BJ (cell line): ENCODE data around the gene DNM3. TPM values are rescaled to one million over a fixed set of nuclear protein-coding genes. Genes with fewer than 3 reads are reported as not detected.

Experiments
- CTCF ChIA-PET: fragments of 350-600 bp; formaldehyde crosslinking; extraction: SDS; loops from one replicate; lab custom pipeline; 2021; ENCODE audit warnings: antibody characterized with exemption, inconsistent platforms; lab: Yijun Ruan, JAX
- POLR2A ChIA-PET: fragments of 300-600 bp; sonication (Branson Sonifier 250); formaldehyde crosslinking; extraction: SDS; loops from one replicate; lab custom pipeline; 2021; ENCODE audit warnings: antibody characterized with exemption; lab: Charles Lee
- DNase-seq: peaks from one replicate; pipeline ENCODE4 v3.0.0-alpha.2; 2011; ENCODE audit warnings: low read depth
- H3K27me3 ChIP-seq: 2 replicates; pipeline ENCODE4 v1.6.0; 2011; ENCODE audit warnings: low read length; ENCODE audit not compliant: control insufficient read depth, insufficient read depth
- H3K36me3 ChIP-seq: 2 replicates; pipeline ENCODE4 v1.5.1; 2011; ENCODE audit warnings: low read length; ENCODE audit not compliant: control insufficient read depth, insufficient read depth
- H3K4me3 ChIP-seq: 2 replicates; pipeline ENCODE4 v1.5.1; 2011; ENCODE audit warnings: low read depth, mild to moderate bottlenecking, control low read depth, low read length
- polyA plus RNA-seq: library from polyadenylated mRNA; depleted of rRNA; stranded (reverse); fragments of >200 nt; gene quantifications from 2 replicates; pipeline ENCODE4 v1.2.3, GENCODE V29; 2011
- TF ChIP-seq, protein P1 (sequence below): IDR thresholded peaks from 2 replicates; pipeline ENCODE4 v1.5.1; 2011; ENCODE audit warnings: low read depth, mild to moderate bottlenecking, control low read depth, inconsistent platforms, low read length, moderate library complexity; ENCODE audit not compliant: insufficient read depth

The DNM3 gene
- polyA plus RNA-seq, 1 experiment: 0.26 TPM

- Histone ChIP-seq H3K36me3 (no peaks in the 10 kb centered on the region), H3K27me3 (no peaks in the 10 kb centered on the region), H3K4me3 (no peak overlapping the region)
- POLR2A ChIA-PET: no interaction called here
- TF ChIP-seq, protein P1, sequence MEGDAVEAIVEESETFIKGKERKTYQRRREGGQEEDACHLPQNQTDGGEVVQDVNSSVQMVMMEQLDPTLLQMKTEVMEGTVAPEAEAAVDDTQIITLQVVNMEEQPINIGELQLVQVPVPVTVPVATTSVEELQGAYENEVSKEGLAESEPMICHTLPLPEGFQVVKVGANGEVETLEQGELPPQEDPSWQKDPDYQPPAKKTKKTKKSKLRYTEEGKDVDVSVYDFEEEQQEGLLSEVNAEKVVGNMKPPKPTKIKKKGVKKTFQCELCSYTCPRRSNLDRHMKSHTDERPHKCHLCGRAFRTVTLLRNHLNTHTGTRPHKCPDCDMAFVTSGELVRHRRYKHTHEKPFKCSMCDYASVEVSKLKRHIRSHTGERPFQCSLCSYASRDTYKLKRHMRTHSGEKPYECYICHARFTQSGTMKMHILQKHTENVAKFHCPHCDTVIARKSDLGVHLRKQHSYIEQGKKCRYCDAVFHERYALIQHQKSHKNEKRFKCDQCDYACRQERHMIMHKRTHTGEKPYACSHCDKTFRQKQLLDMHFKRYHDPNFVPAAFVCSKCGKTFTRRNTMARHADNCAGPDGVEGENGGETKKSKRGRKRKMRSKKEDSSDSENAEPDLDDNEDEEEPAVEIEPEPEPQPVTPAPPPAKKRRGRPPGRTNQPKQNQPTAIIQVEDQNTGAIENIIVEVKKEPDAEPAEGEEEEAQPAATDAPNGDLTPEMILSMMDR: no peak
- peak; percentile 44 for DNase-seq
- CTCF ChIA-PET: interaction anchor here (1.0 kb wide), 1 partner anchor 11 kb away, joined by 3 read pairs; no protein-coding TSS in a partner anchor
These were observed 78.9 kb downstream of the DNM3 start for GRCh38 chr1:171919891-171920887.

GRCh38 chr1:171922999-171923398 lies 81.7 kb downstream of the DNM3 start:
- TF ChIP-seq, protein P1: no peak
- CTCF ChIA-PET: no interaction called here
- no peak overlapping the region for H3K4me3 ChIP-seq
- DNase-seq: no peak
- H3K27me3 ChIP-seq: no peaks in the 10 kb centered on the region
- POLR2A ChIA-PET: no interaction called here
- no peaks in the 10 kb centered on the region for H3K36me3 ChIP-seq

DNA sequence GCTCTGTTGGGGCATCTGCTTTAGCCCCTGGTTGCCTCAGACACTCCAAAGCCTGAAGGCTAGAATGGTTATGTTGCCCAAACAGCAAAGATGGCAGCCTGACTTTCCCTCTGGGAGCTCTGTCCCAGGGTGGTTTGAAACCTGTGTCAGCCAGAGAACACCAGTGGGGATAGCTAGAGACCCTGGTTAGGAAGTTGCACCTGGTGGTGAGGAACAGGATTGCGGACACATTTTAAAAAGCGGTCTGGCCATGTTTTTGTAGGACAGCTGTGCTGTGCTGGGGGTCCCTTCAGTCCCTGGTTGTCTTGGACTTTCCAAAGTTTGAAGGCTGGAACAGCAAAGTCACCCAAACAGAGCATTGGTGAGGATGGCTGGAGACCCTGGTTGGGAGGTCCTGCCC lies 87.8 kb downstream of the DNM3 start:
- Histone ChIP-seq H3K36me3 (no peaks in the 10 kb centered on the region), H3K27me3 (no peaks in the 10 kb centered on the region), H3K4me3 (no peak overlapping the region)
- no peak for DNase-seq
- POLR2A ChIA-PET: no interaction called here
- CTCF ChIA-PET: no interaction called here
- TF ChIP-seq, protein P1: peak; percentile 26; the same call in 1 of the 2 replicates

DNA sequence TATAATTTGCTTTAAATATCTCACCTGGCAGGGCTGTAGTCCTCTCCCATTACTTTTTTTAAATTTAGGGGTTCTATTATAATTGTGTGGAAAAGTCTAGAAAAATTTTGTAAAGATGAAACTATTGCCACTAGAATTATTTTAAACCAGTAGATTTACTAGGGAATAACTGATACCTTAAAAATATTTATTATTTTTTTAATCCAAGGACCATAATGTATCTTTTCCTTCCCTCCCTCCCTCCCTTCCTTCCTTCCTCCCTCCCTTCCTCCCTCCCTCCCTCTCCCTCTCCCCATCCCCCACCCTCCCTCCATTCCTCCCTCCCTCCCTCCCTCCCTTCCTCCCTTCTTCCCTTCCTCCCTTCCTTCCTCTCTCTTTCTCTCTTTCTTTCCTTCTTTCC lies 90.5 kb downstream of the DNM3 start:
- TF ChIP-seq, protein P1: no peak
- no peak for DNase-seq
- Histone ChIP-seq H3K27me3 (no peaks in the 10 kb centered on the region), H3K4me3 (no peak overlapping the region), H3K36me3 (no peaks in the 10 kb centered on the region)
- CTCF ChIA-PET: no interaction called here
- POLR2A ChIA-PET: no interaction called here

DNA sequence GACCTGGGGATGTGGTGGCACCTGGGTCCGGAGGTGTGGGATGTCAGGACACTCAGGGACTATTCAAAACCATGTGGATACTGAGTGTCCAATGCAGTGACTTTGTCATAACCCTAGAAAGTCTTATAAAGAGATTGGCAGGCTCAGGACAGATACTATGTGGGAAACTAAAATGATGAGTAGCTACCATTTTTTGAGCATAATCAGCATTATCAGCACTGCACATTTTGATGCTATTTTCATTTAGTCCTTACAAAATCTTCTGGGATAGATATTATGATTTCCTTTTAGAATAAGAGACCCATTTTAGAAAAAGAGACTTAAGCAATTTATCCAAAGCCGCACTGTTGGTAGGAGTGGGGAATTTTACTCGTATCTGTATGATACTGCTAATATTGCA lies 93.4 kb downstream of the DNM3 start:
- ChIA-PET CTCF (interaction anchor here (0.7 kb wide), 1 partner anchor 278 kb away, joined by 3 read pairs; no protein-coding TSS in a partner anchor), POLR2A (no interaction called here)
- H3K36me3 ChIP-seq: no peaks in the 10 kb centered on the region
- TF ChIP-seq, protein P1: no peak
- DNase-seq: no peak
- H3K27me3 ChIP-seq: no peaks in the 10 kb centered on the region
- H3K4me3 ChIP-seq: no peak overlapping the region
